Renal cortex interstitium (tissue), 11 donors: ENCODE measurements around the gene CRYGN. TPM values are rescaled to one million over a fixed set of nuclear protein-coding genes. Genes with fewer than 3 reads are reported as not detected.
A peak's percentile ranks its signal among the peaks of the same experiment; 100 is the strongest.

ENCODE experiments used
- DNase-seq, 11 donors: peaks; one replicate each; pipeline ENCODE4 v3.0.0-alpha.2; 2013; ENCODE audit warnings: low read depth in 9 of 11, low spot score in 4 of 11; ENCODE audit errors: extremely low read depth in 1 of 11
- polyA plus RNA-seq, 3 donors: library from polyadenylated mRNA; unstranded; fragments of 120-200 nt; gene quantifications; one replicate each; pipeline ENCODE4 v1.2.1, GENCODE V29; 2013; ENCODE audit not compliant: insufficient read length in 3 of 3

Gene CRYGN
- polyA plus RNA-seq, 3 donors: 3.5 to 5.6 (median 3.6) TPM

DNA sequence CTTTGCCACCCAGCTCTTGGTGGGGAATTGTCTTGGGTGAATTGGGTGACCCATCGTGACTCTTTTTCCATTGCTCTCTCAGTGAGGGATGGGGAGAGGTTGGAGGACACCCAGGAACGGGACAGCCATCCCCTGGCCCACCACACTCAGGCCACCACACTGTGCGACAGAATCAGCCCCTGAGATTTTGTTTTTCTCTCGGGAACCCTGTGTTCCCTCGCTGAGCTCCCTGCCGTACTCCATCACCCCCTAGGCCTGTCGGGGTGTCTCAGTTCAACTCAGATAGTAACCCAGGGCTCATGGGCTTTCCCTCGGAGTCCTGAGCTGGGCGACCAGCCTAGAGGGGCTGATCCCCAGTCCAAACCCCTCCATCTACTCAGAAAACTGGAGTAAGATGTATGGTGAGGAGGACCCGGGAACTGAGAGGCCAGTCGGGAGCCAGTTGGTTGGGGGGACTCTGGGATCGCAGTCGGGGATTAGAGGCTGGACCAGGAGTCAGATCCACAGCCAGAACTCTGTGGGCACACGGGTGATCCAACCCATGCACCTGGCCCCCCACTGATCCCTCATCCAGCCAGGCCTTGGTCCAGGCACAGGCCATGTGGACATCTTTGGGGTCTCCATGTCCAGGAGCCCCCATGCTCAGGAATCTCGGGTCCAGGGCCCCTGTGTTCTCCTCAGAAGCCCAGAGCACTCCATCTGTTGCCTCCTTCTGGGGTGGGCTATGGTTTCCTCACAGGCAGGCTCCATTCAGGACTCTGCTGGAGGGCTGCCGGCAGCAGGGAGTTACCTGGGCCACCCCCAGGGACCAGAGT lies 9.3 kb downstream of the CRYGN start:
- no peak for DNase-seq

GRCh38 chr7:151429560-151430331 lies 10.2 kb downstream of the CRYGN start:
- no peak for DNase-seq

DNA sequence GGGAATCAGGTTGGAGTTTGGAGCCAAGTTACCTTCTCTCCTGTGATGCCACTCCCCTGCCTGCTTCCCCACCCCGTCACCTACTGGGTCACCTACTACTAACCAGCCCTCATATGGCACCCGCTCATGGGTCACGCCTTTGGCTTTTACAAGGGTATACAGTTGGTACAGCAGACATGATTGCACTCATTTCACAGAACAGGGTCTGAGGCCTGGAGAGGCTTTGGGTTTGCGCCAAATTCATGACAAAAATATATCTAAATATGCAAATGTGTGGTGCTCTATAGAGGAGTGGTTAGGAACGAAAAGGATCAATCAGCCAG lies 10.7 kb downstream of the CRYGN start:
- no peak for DNase-seq

GRCh38 chr7:151428378-151429236 lies 11.3 kb downstream of the CRYGN start:
- peak in 9 of 11 donors; percentile 74 to 92 (median 84) for DNase-seq

- no peak for DNase-seq
Measured at GRCh38 chr7:151427705-151428377, 12.1 kb downstream of the CRYGN start.

GRCh38 chr7:151426904-151427704 lies 12.8 kb downstream of the CRYGN start:
- no peak for DNase-seq

GRCh38 chr7:151426441-151426903 lies 13.5 kb downstream of the CRYGN start:
- no peak for DNase-seq

GRCh38 chr7:151425670-151426440 lies 14.1 kb downstream of the CRYGN start:
- DNase-seq: no peak

- DNase-seq: no peak
Measured at GRCh38 chr7:151424799-151425198, 15.1 kb downstream of the CRYGN start.

DNA sequence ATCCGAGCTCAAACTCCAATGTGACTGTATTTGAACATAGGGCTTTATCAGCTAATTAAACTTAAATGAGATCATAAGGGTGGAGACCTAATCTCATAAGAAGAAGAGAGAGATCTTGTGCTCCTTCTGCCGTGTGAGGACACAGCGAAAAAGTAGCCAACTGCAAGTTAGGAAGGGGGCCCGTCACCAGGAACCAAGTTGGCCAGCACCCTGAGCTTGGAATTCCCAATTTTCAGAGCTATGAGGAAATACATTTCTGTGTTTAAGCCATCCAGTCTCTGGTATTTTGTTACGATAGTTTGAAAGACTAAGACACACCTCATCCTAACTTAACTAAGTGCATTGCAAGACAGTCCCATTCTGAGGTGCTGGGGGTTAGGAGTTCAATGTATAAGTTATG lies 16.0 kb downstream of the CRYGN start:
- no peak for DNase-seq

DNA sequence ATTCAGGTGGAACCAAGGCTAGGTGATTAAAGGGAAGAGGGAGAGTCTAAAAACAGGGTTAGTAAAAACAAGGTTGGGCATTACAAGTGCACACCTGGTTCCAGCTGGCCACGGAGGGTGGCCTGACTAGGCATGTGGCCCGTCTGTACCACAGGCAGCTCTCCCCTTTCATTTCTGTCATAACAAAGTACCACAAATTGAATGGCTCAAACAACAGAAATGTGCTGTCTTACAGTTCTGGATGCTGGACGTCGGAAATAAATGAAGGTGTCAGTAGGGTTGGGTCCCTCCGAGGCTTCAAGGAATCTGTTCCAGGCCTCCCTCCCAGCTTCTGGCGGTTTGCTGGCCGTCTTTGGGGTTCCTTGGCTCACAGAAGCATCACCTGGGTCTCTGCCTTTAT lies 16.7 kb downstream of the CRYGN start:
- no peak for DNase-seq

DNA sequence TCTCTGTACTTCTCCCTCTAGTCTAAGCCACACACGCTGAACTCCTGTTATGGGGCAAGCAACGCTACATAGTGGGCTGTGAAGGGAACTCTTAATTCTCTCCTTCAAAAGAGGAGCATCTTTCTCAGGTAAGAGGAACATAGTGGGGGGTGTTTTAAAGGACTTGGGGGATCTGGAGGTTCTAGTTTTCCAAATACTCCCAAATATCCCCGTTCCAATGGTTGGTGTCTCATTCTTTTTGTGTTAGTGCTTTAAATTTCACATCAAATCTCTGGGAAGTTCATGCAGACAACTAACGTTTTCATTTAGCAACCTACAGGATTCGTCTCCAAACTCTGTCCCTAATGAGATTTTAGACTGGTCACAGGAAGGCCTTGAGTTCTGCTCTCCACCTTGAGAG lies 17.7 kb downstream of the CRYGN start:
- DNase-seq: no peak

- DNase-seq: no peak
Measured at GRCh38 chr7:151420144-151420543, 19.8 kb downstream of the CRYGN start.

DNA sequence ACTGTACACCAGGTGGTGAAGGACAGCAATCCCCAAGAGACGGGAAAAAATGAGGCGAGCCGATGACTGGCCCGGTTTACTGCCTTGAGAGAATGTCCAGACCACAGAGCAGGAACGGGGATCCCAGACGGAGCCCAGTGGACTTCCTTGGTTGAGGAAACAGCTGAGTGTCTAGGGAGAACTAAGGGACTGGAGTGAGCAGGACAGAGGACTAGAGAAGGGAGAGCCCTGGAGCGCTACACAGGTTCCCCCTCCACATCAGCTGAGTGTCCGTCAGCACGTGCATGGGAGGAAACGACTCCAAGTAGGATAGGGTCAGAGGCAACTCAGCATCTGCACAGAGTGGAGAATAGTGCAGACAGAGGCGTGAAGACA lies 23.0 kb downstream of the CRYGN start:
- DNase-seq: no peak

DNA sequence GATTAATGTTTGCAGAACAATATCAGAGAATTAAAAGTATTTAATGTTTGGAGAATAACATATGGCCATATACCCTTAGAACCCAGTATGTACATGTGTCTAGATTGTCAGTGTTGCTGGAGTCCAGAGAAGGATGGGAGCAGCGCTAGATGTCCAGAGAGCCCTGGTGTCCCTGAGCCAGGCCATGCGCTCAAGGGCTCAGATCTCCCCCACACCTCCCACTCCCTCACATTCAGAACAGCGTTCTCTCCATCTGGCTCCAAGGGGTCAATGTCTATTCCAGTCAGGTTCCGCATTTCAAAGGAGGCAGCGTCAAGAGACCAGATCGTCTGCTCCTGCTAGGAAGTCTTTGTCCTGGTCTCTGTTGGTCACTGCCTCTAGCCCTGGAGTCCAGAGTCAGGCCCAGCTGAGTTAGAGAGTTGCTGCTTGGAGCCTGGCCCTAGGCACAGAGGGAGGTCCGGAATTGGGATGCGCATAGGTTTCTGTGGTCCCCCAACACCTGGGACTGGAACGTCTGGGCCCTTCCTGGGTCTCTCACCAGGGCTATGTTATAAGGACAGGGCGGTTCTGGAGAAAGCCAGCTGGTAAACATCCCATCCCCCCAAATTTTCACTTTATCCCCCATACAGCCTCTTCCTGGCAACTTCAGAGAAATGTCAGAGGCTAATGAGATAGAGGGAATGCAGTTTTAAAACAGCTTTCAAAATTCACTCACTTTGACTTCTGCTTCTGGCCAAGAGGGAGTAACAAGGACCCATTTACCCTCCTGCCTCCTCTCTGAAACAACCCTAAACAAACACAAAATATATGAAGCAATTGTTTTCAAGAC lies 23.6 kb downstream of the CRYGN start:
- DNase-seq: no peak

- DNase-seq: no peak
Measured at GRCh38 chr7:151415375-151416105, 24.4 kb downstream of the CRYGN start.
